Stimulated activated CD8-positive, alpha-beta memory T cell treated with anti-CD3 and anti-CD28 coated beads, Interleukin-2, amount 100 ng/mL, for 48 hours (primary cell): ENCODE results near the gene PRKAR1B.
"Not testable (repeated sequence)": the region's sequence is repeated elsewhere in the genome, so short reads cannot be mapped to it uniquely, and the experiment has no call there.

Experiments used
- DNase-seq, 2 donors: peaks; one replicate each; pipeline ENCODE4 v3.0.0-alpha.2; 2020; ENCODE audit warnings: low read depth in 2 of 2

The PRKAR1B gene

DNA sequence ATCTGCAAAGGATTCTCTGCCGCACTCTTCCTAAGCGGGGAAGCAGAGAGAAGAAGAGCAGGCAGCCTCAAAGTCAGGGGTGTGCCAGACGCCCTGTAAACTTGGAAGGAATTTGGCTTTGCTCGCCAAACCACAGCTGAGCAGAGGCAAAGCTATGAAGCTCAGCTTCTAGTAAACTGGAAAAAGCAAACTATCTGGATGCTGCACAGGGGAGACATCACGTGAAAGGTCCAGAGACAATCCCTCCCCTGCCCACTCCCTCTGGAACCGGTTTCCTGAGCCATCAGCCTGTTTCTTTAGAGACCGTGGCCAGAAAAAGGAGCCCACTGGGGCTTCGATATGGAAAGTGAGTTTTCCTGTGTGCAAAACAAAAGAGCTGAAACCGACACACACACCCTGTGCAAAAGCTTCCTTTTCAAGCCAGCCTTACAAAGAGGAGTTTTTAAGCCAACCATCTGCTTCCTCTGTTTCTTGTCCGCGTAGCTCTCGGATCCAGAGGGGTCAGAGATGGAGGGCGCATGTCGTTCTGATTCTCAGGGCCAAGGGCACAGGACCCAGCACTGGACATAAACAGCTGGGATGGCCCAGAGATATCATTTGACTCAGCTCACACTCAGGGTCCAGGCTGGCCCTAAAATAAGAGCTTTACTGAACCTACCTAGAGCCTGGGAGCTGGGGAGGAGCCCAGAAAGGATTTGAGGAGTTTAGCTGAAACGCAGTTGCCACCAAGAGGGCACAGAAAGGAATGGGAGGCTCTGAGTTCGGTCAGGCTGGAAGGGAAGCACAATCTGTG is 58.7 kb downstream of the PRKAR1B start:
- no peak for DNase-seq

DNA sequence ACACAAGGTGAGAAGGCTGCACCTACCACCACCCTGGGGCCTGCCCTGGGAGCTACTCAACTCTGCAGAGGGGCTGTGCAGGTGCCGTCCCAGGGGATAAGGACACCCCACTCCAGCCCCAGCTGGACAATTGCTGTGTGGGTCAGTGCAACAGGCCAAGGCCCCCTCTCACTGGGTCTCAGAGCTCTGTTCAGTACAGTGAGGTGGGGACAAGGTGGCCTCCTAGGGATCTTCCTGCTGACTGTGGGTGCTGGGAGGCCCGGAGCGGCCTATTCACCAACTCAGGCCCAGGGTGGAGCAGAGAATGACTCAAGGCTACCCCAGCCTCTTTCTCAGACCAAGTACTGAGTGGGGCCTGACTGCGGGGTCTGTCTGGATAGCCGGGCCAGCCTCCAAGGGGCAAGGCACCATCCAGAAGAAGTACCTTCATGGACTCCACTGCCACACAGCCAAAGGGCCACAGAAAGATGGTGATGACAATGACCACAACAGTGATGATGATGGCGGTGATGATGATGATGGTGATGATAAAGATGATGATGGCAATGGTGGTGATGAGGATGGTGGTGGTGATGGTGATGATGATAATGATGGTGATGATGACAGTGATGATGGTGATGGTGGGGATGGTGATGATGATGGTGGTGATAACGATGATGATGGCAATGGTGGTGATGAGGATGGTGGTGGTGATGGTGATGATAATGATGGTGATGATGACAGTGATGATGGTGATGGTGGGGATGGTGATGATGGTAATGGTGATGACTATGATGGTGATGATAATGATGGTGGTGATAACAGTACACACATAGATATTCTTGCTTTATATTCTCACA is 60.4 kb downstream of the PRKAR1B start:
- DNase-seq, result no peak

DNA sequence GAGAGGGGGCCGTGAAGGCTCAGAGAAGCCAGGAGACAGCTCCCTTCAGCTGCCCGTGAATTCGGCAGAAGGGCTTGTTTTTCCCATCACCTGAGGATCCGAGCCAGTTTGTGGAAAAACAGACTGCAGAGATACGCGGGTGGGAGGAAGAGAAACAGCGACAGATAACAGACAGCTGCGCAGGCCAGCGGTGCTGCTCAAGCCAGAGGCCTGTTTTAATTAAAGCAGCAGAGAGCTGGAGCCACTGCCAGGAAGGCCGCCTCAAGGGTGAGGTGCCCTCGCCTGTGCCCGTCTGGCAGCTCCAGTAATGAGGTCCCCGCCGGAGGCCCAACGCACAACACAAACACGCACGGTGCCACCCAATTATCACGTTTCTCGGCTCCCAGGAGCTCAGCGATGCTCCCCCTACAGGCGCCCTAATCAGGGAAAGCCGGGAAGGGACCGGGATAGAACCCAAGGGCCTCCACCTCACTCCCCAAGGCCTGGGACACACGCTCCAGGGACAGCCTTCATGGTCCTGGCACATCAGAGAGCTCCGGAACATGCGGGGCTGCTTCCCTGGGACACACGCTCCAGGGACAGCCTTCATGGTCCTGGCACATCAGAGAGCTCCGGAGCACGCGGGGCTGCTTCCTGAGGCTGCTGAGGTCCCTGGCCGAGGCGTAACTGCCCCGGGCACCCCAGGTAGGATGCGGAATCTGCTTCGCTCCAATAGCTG is 61.2 kb downstream of the PRKAR1B start:
- no peak for DNase-seq

DNA sequence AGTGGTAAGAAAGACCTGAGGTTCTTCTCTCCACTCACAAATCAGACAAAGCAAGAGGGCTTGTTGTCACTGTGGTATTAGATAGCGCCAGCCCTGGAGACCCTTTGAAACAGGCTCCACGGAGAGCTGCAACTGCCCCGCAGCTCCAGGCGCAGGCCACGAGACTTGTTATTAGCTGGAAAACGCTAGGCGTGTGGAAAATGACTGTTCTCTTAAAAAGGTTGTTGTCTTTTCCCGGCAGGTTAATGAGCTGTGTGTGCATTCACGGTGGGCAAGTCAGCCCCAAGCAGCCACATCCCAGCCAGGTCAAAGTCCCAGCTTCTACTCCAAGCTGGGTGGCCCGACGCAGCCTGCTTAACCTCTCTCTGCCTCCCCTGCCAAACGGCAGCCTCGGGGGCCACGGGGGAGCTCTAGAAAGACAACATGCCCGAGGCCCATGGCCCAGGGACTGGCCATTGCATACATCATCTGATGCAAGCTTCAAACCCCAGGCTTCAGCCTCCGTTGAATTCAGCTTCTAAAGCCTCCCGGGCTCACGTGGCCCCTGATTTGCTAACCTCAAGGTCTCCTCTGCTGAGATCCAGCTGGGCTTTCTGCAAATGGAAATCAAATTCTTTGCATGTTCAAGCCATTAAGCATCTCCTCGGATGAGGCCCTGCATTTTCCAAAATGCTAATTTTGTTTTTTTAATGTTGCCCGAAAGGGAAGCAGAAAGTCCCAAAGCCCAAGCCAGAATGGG is 61.9 kb downstream of the PRKAR1B start:
- DNase-seq, result no peak

DNA sequence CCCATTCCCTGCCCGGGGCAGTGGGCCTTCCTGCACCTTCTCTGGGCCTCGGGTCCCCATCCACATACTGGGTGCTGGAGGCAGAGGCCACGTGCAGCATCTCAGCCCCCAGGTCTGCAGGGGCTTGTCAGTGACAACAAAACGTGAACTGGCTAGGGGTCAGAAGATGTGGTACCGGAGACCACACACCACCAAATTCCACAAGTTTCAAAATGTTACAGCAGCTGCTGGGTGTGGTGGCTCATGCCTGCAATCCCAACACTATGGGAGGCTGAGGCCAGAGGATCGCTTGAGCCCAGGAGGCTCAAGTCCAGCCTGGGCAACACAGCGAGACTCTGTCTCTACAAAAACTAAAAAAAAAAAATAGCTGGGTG is 62.7 kb downstream of the PRKAR1B start:
- DNase-seq, result no peak

DNA sequence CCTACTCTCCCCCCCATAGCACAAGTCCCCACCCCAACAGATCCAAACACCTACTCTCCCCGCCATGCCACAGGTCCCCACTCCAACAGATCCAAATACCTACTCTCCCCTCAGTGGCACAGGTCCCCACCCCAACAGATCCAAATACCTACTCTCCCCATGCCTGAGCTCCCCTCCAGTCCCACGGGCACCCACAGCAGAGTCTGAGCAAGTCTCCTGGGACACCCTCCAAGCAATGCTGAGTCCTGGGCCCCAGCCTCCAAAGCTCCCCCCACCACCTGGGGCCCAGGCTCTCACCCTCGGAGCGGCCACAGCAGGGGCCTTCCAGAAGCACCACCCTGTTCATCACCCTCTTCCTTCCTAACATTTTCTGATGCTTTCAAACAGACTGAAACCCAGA is 64.5 kb downstream of the PRKAR1B start:
- DNase-seq, result no peak

DNA sequence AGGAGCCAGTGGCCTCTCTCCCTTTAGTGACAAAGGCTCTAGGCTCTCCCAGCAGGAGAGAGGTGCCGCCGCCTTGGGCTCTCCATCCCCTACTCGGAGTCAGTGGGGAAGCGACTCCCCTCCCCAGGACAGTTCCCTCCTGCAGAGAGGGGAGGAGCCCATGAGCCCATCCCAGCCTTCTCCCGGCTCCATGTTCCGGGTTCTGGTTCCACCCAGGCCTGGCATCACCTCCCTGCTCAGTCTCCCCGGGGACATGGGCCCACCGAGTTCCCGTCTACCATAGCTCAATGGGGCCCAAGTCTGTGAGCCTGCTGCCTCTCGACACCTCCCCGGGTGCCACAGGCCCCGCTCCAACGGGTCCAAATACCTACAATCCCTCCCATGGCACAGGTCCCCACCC is 67.1 kb downstream of the PRKAR1B start:
- no peak for DNase-seq

DNA sequence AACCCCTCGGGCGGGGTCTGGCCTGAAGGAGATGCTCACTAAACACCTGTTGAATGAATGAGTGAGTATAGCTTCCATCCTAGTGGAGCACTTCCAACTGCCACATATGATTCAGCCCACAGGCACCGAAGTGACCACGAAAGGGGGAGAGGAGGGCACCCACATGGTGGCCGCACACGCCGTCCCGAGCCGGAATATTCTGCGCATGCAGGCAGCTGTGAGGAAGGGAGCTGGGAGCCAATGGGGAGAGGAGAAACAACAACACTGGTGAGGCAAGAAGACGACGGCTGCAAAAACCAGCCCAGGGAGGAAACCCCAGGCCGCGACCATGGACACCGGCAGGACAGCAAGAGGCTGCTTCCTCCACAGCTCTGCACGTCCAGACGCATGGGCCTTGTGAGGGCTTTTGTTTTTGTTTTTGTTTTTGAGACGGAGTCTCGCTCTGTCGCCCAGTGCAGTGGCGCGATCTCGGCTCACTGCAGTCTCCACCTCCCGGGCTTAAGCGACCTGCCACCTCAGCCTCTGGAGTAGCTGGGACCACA is 67.7 kb downstream of the PRKAR1B start:
- DNase-seq, result no peak

DNA sequence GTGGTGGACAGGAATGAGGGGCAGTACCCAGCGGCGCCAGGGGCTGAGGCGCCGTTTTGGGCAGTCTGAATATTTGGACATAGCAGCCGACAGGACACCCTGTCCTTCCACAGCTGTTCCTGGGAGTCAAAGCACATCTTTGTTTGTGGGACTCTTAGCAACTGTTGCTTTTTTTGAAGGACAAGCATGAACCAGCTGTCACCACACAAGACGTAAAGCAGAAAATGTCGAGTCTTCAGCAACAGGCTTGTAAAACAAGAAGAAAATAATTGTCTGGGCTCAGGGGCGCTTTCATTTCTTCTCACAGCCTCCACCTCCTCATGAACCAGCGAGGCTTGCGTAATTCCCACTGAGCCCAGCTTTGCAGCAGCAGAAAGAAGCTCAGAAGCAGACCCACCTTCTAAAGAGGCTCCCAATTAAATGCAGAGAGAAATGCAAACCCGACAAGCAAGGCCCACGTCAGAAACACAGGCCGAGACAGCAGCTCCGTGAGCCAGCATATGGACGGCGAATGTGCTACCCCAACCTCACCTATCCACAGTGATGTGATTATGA is 69.4 kb downstream of the PRKAR1B start:
- no peak for DNase-seq

DNA sequence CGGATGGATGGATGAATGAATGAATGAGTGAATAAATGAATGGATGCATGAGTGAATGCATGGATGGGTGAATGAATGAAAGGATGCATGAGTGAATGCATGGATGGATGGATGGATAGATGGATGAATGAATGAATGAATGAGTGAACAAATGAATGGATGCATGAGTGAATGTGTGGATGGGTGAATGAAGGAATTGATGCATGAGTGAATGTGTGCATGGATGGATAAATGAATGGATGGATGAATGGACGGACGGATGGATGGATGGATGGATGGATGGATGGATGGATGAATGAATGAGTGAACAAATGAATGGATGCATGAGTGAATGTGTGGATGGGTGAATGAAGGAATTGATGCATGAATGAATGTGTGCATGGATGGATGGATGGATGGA is 70.1 kb downstream of the PRKAR1B start:
- DNase-seq, result not testable (repeated sequence)

DNA sequence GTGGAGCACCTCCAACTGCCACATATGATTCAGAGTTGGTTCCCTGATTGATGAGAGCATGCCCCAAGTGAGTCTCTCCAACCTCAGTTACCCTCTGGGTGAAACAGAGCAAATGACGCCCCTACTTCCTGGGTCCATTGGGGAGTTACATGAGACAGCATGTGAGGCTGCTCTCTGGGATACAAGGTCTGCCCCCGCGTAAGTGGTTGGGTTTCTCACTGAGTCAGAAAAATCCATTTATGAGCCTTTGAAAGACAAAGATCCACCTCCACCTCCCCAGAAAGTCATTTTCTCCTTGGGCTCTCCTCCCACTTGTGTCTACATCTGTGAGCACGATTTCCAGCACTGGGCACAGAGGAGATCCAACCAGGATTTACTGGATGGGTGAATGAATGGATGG is 71.3 kb downstream of the PRKAR1B start:
- no peak for DNase-seq

DNA sequence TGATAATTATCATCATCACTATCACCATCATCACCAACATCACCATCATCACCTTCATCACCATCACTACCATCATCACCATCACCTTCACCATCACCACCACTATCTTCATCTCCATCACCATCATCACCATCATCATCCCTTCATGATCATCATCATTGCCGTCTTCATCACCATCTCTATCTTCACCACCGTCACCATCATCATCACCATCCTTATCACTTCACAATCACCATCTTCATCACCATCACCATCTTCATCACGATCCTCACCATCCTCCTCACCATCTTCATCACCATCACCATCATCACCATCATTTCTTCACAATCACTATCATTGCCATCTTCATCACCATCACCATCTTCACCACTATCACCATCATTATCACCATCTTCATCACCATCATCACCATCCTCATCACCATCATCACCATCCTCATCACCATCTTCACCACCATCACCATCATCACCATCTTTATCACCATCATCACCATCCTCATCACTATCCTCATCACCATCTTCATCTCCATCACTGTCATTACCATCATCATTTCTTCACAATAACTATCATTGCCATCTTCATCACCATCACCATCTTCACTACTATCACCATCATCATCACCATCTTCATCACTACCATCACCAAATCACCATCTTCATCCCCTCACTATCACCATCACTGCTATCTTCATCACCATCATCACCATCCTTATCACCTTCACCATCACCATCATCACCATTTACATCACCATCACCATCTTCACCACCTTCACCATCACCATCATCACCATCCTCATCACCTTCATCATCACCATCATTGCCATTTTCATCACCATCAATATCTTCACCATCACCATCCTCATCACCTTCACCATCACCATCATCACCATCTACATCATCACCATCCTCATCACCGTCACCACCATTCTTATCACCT is 73.0 kb downstream of the PRKAR1B start:
- no peak for DNase-seq

DNA sequence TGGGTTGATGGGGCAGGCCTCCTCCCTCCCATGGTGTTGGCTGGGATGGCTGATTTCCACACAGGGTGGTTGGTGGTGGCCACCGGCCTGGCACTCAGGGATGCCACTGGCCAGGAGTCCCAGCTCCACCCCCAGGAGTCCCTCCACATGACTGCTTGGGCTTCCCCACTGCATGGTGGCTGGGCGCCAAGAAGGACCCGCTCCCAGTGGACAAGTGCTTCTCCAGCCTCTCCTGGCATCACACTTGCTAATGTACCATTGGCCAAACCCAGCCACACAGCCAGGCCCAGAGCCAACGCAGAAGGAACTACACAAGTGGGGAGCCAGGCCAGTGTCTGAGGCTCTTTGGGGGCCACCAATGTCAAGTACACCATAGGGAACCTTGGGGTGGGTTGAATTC is 74.2 kb downstream of the PRKAR1B start:
- DNase-seq, result no peak

DNA sequence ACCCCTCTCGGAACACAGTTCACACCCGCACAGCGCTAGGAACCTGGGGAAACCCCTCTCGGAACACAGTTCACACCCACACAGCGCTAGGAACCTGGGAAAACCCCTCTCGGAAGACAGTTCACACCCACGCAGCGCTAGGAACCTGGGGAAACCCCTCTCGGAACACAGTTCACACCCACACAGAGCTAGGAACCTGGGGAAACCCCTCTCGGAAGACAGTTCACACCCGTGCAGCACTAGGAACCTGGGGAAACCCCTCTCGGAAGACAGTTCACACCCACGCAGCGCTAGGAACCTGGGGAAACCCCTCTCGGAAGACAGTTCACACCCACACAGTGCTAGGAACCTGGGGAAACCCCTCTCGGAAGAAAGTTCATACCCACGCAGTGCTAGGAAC is 74.9 kb downstream of the PRKAR1B start:
- not testable (repeated sequence) for DNase-seq

DNA sequence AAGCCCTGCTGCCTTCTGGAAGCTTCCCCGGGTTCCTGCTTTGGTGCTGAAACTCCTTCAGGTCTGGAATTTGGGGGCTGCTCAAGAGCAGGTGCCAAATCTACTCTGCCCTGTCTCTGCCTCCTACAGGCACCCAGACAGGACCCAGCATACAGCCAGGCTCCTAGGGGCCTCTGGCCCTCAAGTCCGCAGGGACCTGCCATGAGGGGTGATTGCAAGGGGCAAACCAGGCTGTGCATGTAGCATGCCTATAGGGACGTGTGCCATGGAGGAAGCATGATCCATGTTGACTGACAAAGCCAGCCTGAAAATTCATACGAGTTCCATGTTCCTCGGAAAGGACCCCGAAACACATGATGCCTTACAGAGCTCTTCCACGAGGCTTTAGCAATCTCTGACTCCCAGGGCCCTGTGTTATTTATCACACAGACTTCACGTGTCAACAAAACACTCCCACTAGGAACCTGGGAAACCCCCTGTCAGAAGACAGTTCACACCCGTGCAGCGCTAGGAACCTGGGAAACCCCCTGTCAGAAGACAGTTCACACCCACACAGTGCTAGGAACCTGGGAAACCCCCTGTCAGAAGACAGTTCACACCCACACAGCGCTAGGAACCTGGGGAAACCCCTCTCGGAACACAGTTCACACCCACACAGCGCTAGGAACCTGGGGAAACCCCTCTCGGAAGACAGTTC is 75.9 kb downstream of the PRKAR1B start:
- DNase-seq, result no peak

DNA sequence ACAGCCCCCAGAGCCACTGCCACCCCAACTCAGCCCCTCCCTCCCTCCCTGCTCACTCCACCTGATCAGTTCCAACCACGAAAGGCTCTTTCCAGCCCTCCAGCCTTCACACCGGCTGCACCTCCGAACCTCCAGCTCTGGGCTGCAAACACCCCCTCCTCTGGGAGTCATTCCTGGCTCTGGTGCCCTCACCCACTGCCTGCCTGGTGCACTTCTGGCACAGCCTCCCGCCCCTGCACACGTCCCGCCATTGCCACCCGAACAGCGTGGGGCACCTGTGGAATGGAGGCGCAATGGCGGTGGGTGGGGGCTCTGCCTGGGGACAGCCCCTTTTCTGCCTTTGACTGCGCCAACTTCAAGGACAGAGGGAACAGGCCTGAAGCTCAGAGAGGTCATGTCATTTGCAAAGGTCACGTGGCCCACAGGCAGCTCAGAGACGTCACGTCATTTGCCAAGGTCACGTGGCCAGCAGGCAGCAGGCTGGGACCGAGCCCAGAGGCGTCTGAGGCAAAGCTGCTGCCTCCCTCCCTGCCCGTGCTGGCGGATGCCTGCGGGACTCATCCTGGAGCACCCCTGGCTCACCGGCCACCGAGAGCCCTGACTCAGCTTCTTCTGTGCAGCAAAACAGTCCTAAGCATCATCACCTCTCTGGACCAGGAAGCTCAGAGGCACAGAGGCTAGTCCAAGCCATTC is 76.6 kb downstream of the PRKAR1B start:
- DNase-seq, result no peak

DNA sequence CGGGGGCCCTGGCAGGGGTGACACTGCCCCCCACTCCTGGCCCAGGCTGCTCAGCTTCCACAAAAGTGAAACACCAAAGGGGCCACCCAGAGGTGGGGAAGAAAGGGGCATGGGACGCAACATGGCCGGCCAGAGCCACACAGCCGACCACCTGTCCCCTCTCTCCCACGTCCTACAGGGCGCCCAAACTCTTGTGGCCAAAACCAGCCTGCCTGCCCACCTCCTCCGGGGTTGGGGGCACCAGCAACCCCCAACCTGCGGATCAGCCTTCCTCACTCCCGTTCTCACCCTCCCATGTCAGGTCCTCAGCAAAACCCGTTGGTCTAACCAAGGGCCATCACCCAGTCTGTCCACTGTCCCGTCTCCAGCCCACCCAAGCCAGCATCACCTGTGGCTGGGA is 80.1 kb downstream of the PRKAR1B start:
- no peak for DNase-seq

DNA sequence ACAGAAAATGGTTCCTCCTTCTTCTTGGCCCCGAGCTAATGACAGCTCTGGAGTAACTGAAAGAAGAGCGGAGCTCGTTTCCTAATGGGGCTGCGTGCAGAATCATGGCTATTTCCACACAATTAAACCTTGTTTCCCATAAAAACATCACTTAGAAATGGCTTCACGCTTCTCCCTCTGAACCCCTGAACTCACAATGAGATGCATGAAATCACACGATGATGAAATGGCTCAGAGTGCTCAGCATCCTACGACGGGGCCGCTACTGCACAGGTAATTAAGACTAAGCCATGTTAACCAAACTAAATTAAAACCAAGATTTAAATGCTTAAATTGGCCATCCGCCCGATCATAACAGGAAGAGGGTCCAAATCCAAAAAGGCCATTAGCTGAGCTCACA is 80.6 kb downstream of the PRKAR1B start:
- DNase-seq, result no peak

DNA sequence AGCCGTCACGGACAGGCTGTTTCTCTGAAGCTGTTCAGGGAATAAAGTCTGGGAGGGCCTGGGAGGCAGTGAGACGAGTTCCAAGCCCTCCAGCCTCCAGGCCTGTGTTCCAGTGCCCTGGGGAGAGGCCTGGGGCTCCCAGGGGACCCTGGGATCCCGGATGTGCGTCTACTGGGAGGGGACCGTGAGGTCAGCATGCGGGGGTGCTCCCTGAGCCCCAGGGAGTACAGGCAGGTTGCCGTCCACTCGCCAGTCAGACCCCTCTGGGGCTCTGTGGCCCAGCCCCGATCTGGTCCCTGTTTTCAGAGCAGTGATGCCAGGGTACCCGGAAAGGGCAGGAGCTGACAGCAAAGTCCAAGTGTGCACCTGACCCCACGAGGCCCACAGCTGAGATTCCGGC is 81.5 kb downstream of the PRKAR1B start:
- DNase-seq, result no peak
